ENCODE measurements around the gene LTBP1.

The LTBP1 gene

GRCh38 chr2:33236482-33237385 is 290.0 kb downstream of the LTBP1 start:
- DNase-seq (ENCODE audit: low spot score) = no peak
- in situ Hi-C loops (cut with MboI; ENCODE audit: low sequenced_read_pairs, unreplicated experiment) = no loop called here
- TF ChIP-seq CTCF (IDR thresholded peaks at IDR 0.05; ENCODE audit: borderline replicate concordance, control extremely low read depth, extremely low read depth, insufficient read depth, missing control alignments) = no peak

GRCh38 chr2:33238111-33238510 is 291.4 kb downstream of the LTBP1 start:
- in situ Hi-C loops (cut with MboI; ENCODE audit: low sequenced_read_pairs, unreplicated experiment) = no loop called here

GRCh38 chr2:33240178-33240577 is 293.4 kb downstream of the LTBP1 start:
- in situ Hi-C loops (cut with MboI; ENCODE audit: low sequenced_read_pairs, unreplicated experiment) = no loop called here
- TF ChIP-seq CTCF (IDR thresholded peaks at IDR 0.05; ENCODE audit: borderline replicate concordance, control extremely low read depth, extremely low read depth, insufficient read depth, missing control alignments) = no peak
- DNase-seq (ENCODE audit: low spot score) = no peak

More at GRCh38 chr2:33238111-33238510, 291.4 kb downstream of the LTBP1 start:
- no peak for DNase-seq (ENCODE audit: low spot score)
- TF ChIP-seq CTCF (IDR thresholded peaks at IDR 0.05; ENCODE audit: borderline replicate concordance, control extremely low read depth, extremely low read depth, insufficient read depth, missing control alignments) = no peak

GRCh38 chr2:33241072-33241471 is 294.3 kb downstream of the LTBP1 start:
- DNase-seq (ENCODE audit: low spot score) = no peak
- in situ Hi-C loops (cut with MboI; ENCODE audit: low sequenced_read_pairs, unreplicated experiment) = no loop called here
- TF ChIP-seq CTCF (IDR thresholded peaks at IDR 0.05; ENCODE audit: borderline replicate concordance, control extremely low read depth, extremely low read depth, insufficient read depth, missing control alignments) = no peak

GRCh38 chr2:33241581-33241980 is 294.8 kb downstream of the LTBP1 start:
- DNase-seq (ENCODE audit: low spot score) = no peak
- no peak for TF ChIP-seq CTCF (IDR thresholded peaks at IDR 0.05; ENCODE audit: borderline replicate concordance, control extremely low read depth, extremely low read depth, insufficient read depth, missing control alignments)
- in situ Hi-C loops (cut with MboI; ENCODE audit: low sequenced_read_pairs, unreplicated experiment) = no loop called here

- in situ Hi-C loops (cut with MboI; ENCODE audit: low sequenced_read_pairs, unreplicated experiment) = no loop called here
- DNase-seq (ENCODE audit: low spot score) = no peak
- TF ChIP-seq CTCF (IDR thresholded peaks at IDR 0.05; ENCODE audit: borderline replicate concordance, control extremely low read depth, extremely low read depth, insufficient read depth, missing control alignments) = no peak
Measured at GRCh38 chr2:33242845-33243244, 296.1 kb downstream of the LTBP1 start.

Measured in GM13976 (cell line).